Ovary (tissue), 9 donors: ENCODE data around the gene ATF2. TPM values are rescaled to one million over a fixed set of nuclear protein-coding genes. Genes with fewer than 3 reads are reported as not detected.
"Not testable (repeated sequence)": the region's sequence is repeated elsewhere in the genome, so short reads cannot be mapped to it uniquely, and the experiment has no call there.

Source experiments
- DNase-seq, 5 donors: peaks; one replicate each; pipeline ENCODE4 v3.0.0-alpha.2; 2019 to 2020
- H3K27ac ChIP-seq, 2 donors: fragments of 200-600 bp; one replicate each; pipeline versions ENCODE4 v1.5.1 to v1.8.0; 2019 to 2022
- H3K27me3 ChIP-seq: fragments of 200-600 bp; one replicate; pipeline ENCODE4 v1.8.0; 2022
- H3K36me3 ChIP-seq: fragments of 200-600 bp; sonication (generic); one replicate; pipeline ENCODE4 v1.5.1; 2019
- H3K4me1 ChIP-seq: one replicate; pipeline ENCODE4 v1.8.1; 2013; ENCODE audit warnings: mild to moderate bottlenecking, moderate library complexity; ENCODE audit not compliant: insufficient read depth
- H3K4me3 ChIP-seq: fragments of 200-600 bp; sonication (generic); one replicate; pipeline ENCODE4 v1.5.1; 2017
- H3K9me3 ChIP-seq, 2 donors: fragments of 200-600 bp in 1 of 2; sonication (generic) in 1 of 2; one replicate each; pipeline versions ENCODE4 v1.5.1 to v1.8.1; 2013 to 2019; ENCODE audit warnings: mild to moderate bottlenecking in 1 of 2, moderate library complexity in 1 of 2
- CTCF ChIP-seq, 3 donors: fragments of 450-650 bp in 2 of 3; fragments of 200-600 bp in 1 of 3; IDR thresholded peaks; one replicate each; pipeline versions ENCODE4 v1.5.1 to v1.8.0; 2016 to 2022; ENCODE audit warnings: antibody characterized with exemption in 3 of 3, mild to moderate bottlenecking in 1 of 3
- EP300 ChIP-seq: sonication (generic); formaldehyde crosslinking; IDR thresholded peaks from one replicate; pipeline ENCODE4 v1.6.1; 2017; ENCODE audit warnings: antibody characterized with exemption
- POLR2A ChIP-seq: fragments of 450-650 bp; IDR thresholded peaks from one replicate; pipeline ENCODE4 v1.6.1; 2017; ENCODE audit warnings: antibody characterized with exemption, mild to moderate bottlenecking, moderate library complexity
- WGBS, 3 donors: extraction: QIAGEN DNeasy Blood & Tissue Kit in 1 of 3; methylation state at CpG; one replicate each; pipeline versions ENCODE4 v1.1.5 to v1.1.7; 2013 to 2017; 5-methylcytosine and 5-hydroxymethylcytosine counted together
- intact Hi-C, 4 donors: fragments of 100-400 bp; cut with DNase I; formaldehyde crosslinking; loops; one replicate each; pipeline versions ENCODE4 v1.11.0 to v1.15.1; 2022 to 2023
- polyA plus RNA-seq, 2 donors: library from polyadenylated mRNA; stranded (reverse); fragments of 200-250 nt in 1 of 2; fragments of 350-450 nt in 1 of 2; fragmentation: Illumina TruSeq in 1 of 2; extraction: RNeasy Lipid Tissue Mini Kit (QIAGEN cat#74804) in 1 of 2; gene quantifications; one replicate each; pipeline ENCODE4 v1.2.3, GENCODE V29; 2013 to 2014
- total RNA-seq, 7 donors: library from RNA; depleted of rRNA in 2 of 7; stranded (reverse); fragments of >200 nt in 2 of 7; fragmentation: NEBNext Ultra II Directional in 3 of 7; extraction: Animal tissue kit (Norgen Biotek cat#: 25700) in 3 of 7; gene quantifications; one replicate each; pipeline versions ENCODE4 v1.1.0 to v1.2.4, GENCODE V29; 2016 to 2023
- donor health status: DM: no; HTN: no; CAD: no; lungs with moderate emphysema.
- donor health status: DM: no; HTN: no; CAD: no.
- donor health status: Bipolar disorder and iron deficiency.
- donor health status: DM: yes; HTN: yes; CAD: no.
- donor health status: DM: no; HTN: no; CAD: no.
- donor health status: DM: yes; HTN: yes; CAD: no.

The ATF2 gene
- total and polyA plus RNA-seq, 9 donors = 21.4 to 69.8 (median 54.5) TPM

GRCh38 chr2:175103191-175103590 is 64.8 kb downstream of the ATF2 start:
- no peak for DNase-seq

GRCh38 chr2:175101514-175101913 is 66.5 kb downstream of the ATF2 start:
- H3K36me3 ChIP-seq = no peaks in the 10 kb centered on the region
- no peak overlapping the region for H3K27ac ChIP-seq
- no peaks in the 10 kb centered on the region for H3K27me3 ChIP-seq
- no peak overlapping the region for H3K4me3 ChIP-seq
- no peaks in the 10 kb centered on the region for H3K9me3 ChIP-seq
- intact Hi-C loops = no loop called here
- peaks cover 1% of the 10 kb centered on the region for H3K4me1 ChIP-seq
- no peak for DNase-seq
- TF ChIP-seq POLR2A (no peak), CTCF (IDR thresholded peaks at IDR 0.05) (no peak), EP300 (no peak)

More at GRCh38 chr2:175103191-175103590, 64.8 kb downstream of the ATF2 start:
- intact Hi-C loops = no loop called here
- H3K36me3 ChIP-seq = no peaks in the 10 kb centered on the region
- H3K27ac ChIP-seq = no peak overlapping the region
- WGBS, 3 donors = 79 to 93% (median 83%) methylated on average over 1 of the region's 1 CpG
- H3K27me3 ChIP-seq = no peaks in the 10 kb centered on the region
- H3K9me3 ChIP-seq = no peaks in the 10 kb centered on the region
- no peaks in the 10 kb centered on the region for H3K4me1 ChIP-seq
- H3K4me3 ChIP-seq = no peak overlapping the region
- TF ChIP-seq POLR2A (no peak), EP300 (no peak), CTCF (IDR thresholded peaks at IDR 0.05) (no peak)

- peaks cover 1% of the 10 kb centered on the region for H3K4me1 ChIP-seq
- intact Hi-C loops = no loop called here
- H3K9me3 ChIP-seq = no peaks in the 10 kb centered on the region
- no peaks in the 10 kb centered on the region for H3K27me3 ChIP-seq
- DNase-seq = no peak
- H3K36me3 ChIP-seq = no peaks in the 10 kb centered on the region
- H3K27ac ChIP-seq = no peak overlapping the region
- no peak overlapping the region for H3K4me3 ChIP-seq
- TF ChIP-seq POLR2A (no peak), EP300 (no peak), CTCF (IDR thresholded peaks at IDR 0.05) (no peak)
- WGBS, 3 donors = 51 to 81% (median 51%) methylated on average over 5 of the region's 5 CpGs
Observed at GRCh38 chr2:175097297-175097696, 70.7 kb downstream of the ATF2 start.

- H3K4me3 ChIP-seq, H3K4me1 ChIP-seq, H3K27me3 ChIP-seq, H3K36me3 ChIP-seq, H3K27ac ChIP-seq, intact Hi-C loops, H3K9me3 ChIP-seq, DNase-seq: not testable (repeated sequence)
- 97 to 99% (median 99%) methylated on average over 4 of the region's 4 CpGs for WGBS, 3 donors
Observed at GRCh38 chr2:175084117-175084516, 83.9 kb downstream of the ATF2 start.

GRCh38 chr2:175080479-175080878 is 87.5 kb downstream of the ATF2 start:
- H3K4me3 ChIP-seq = no peak overlapping the region
- TF ChIP-seq CTCF (IDR thresholded peaks at IDR 0.05) (no peak), POLR2A (no peak), EP300 (no peak)
- WGBS, 3 donors = 48 to 67% (median 62%) methylated on average over 3 of the region's 3 CpGs
- H3K9me3 ChIP-seq = no peaks in the 10 kb centered on the region
- no peak overlapping the region for H3K27ac ChIP-seq
- DNase-seq = no peak
- H3K27me3 ChIP-seq = peaks cover 4% of the 10 kb centered on the region
- no peaks in the 10 kb centered on the region for H3K4me1 ChIP-seq
- no peaks in the 10 kb centered on the region for H3K36me3 ChIP-seq
- intact Hi-C loops = no loop called here
